Neutrophil (primary cell): ENCODE results near the gene TMTC1.

Experiments
- H3K27ac ChIP-seq: fragments of 200-600 bp; sonication (generic); 2 replicates; pipeline ENCODE4 v1.5.1; 2016; ENCODE audit warnings: mild to moderate bottlenecking, moderate library complexity
- H3K27me3 ChIP-seq: fragments of 200-600 bp; sonication (generic); 2 replicates; pipeline ENCODE4 v1.6.0; 2016; ENCODE audit warnings: mild to moderate bottlenecking
- H3K36me3 ChIP-seq: fragments of 200-600 bp; sonication (generic); 2 replicates; pipeline ENCODE4 v1.5.1; 2017
- H3K4me1 ChIP-seq, 2 experiments: fragments of 200-600 bp in 1 of 2; sonication (generic) in 1 of 2; 1 replicate in 1 of 2; 2 replicates in 1 of 2; pipeline versions ENCODE4 v1.5.1 to v1.6.1; 2013 to 2016; ENCODE audit warnings: low read depth in 1 of 2, low read length in 1 of 2, mild to moderate bottlenecking in 1 of 2, moderate library complexity in 1 of 2; ENCODE audit not compliant: control insufficient read depth in 1 of 2, insufficient read depth in 1 of 2
- H3K4me3 ChIP-seq, 2 experiments: fragments of 200-600 bp in 1 of 2; sonication (generic) in 1 of 2; 1 replicate in 1 of 2; 2 replicates in 1 of 2; pipeline ENCODE4 v1.5.1; 2013 to 2016; ENCODE audit warnings: low read depth in 1 of 2, low read length in 1 of 2, mild to moderate bottlenecking in 1 of 2, moderate library complexity in 1 of 2
- H3K9me3 ChIP-seq: fragments of 200-600 bp; sonication (generic); 2 replicates; pipeline ENCODE4 v1.5.1; 2016
- TF ChIP-seq, protein P1 (sequence below): fragments of 200-600 bp; sonication (generic); IDR thresholded peaks from 2 replicates; pipeline ENCODE4 v1.5.1; 2016; ENCODE audit warnings: antibody characterized with exemption

Gene TMTC1

DNA sequence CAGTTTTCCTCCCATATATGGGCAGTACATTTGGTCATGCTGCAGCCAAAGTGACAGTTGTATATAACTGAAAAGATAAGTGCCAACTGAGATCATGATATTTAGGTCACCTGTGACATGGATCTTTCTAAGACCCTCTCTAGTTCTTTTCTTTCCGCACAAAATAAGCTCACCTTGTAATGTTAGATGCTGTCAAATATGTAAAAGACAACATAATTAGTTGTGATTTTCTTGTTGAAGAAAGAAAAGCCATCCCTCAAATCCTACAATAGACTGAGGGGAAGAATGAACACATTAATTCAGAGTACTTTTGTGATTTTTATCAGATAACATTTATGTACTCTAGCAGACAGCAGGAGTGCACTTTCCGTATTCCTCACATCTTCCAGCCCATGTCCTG, 323.7 kb downstream of the TMTC1 start:
- Histone ChIP-seq H3K4me1 (no peaks in the 10 kb centered on the region), H3K36me3 (no peaks in the 10 kb centered on the region), H3K27ac (no peak overlapping the region), H3K27me3 (peaks cover 4% of the 10 kb centered on the region), H3K4me3 (no peak overlapping the region), H3K9me3 (no peaks in the 10 kb centered on the region)
- TF ChIP-seq, protein P1, sequence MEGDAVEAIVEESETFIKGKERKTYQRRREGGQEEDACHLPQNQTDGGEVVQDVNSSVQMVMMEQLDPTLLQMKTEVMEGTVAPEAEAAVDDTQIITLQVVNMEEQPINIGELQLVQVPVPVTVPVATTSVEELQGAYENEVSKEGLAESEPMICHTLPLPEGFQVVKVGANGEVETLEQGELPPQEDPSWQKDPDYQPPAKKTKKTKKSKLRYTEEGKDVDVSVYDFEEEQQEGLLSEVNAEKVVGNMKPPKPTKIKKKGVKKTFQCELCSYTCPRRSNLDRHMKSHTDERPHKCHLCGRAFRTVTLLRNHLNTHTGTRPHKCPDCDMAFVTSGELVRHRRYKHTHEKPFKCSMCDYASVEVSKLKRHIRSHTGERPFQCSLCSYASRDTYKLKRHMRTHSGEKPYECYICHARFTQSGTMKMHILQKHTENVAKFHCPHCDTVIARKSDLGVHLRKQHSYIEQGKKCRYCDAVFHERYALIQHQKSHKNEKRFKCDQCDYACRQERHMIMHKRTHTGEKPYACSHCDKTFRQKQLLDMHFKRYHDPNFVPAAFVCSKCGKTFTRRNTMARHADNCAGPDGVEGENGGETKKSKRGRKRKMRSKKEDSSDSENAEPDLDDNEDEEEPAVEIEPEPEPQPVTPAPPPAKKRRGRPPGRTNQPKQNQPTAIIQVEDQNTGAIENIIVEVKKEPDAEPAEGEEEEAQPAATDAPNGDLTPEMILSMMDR, result no peak

DNA sequence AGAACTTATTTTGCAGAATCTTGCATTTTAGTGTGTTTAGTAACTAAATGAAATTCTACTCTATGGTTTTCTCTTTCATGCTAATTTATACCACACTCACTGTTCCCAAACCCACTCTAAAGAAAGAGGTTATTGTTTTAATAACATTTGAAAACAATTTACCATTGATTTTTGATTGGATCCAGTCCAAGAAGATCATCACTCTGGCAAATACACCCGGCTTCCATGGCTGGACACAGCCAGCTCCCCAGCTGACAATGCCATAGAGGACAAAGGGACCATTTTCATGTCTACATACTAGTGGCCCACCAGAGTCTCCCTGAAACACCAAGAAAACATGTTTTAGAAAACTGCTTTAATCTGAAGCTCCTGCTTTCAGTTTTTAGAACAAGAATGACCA, 328.7 kb downstream of the TMTC1 start:
- TF ChIP-seq, protein P1, result no peak
- H3K27ac ChIP-seq, result no peak overlapping the region
- no peaks in the 10 kb centered on the region for H3K4me1 ChIP-seq
- H3K36me3 ChIP-seq, result no peaks in the 10 kb centered on the region
- H3K9me3 ChIP-seq, result no peaks in the 10 kb centered on the region
- H3K27me3 ChIP-seq, result peaks cover 36% of the 10 kb centered on the region
- H3K4me3 ChIP-seq, result no peak overlapping the region

DNA sequence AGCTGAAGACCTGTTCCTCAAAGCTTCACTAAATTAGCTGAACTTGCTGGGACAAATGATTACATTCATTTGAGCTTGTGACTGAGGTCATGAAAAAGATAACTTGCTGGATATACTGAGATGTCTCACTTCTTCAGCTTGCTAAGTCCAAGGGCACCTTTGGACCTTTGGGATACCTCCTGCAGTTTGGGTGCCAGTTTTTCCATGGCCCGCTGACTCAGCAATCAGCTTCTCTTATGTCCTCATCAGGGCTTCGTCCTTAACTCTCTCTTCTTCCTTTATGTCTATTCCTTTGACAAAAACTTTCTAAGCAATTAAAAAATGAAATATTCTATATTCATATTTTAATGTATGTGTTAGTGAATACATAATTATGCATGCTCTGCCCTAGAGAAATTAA, 331.9 kb downstream of the TMTC1 start:
- H3K27me3 ChIP-seq, result peaks cover 36% of the 10 kb centered on the region
- no peaks in the 10 kb centered on the region for H3K9me3 ChIP-seq
- TF ChIP-seq, protein P1, result no peak
- no peak overlapping the region for H3K4me3 ChIP-seq
- H3K36me3 ChIP-seq, result no peaks in the 10 kb centered on the region
- H3K4me1 ChIP-seq, result no peaks in the 10 kb centered on the region
- H3K27ac ChIP-seq, result no peak overlapping the region
